Keratinocyte (primary cell): ENCODE measurements around the gene IFNW1.

Experiments
- EZH2 ChIP-seq: IDR thresholded peaks from one replicate; pipeline ENCODE4 v1.6.1; 2012; ENCODE audit warnings: inconsistent platforms, mild to moderate bottlenecking, low read length, moderate library complexity
- TF ChIP-seq, protein P1 (sequence below), 3 experiments: IDR thresholded peaks in 1 of 3; conservative IDR thresholded peaks in 1 of 3; optimal IDR thresholded peaks in 1 of 3; 2 replicates in 2 of 3; 3 replicates in 1 of 3; pipeline versions ENCODE3 to v1.5.1; 2011; ENCODE audit warnings: low read length in 3 of 3, mild to moderate bottlenecking in 3 of 3, moderate library complexity in 2 of 3, control low read depth in 1 of 3, inconsistent platforms in 1 of 3; ENCODE audit not compliant: insufficient read depth in 2 of 3; ENCODE audit errors: extremely low read depth in 1 of 3

DNA sequence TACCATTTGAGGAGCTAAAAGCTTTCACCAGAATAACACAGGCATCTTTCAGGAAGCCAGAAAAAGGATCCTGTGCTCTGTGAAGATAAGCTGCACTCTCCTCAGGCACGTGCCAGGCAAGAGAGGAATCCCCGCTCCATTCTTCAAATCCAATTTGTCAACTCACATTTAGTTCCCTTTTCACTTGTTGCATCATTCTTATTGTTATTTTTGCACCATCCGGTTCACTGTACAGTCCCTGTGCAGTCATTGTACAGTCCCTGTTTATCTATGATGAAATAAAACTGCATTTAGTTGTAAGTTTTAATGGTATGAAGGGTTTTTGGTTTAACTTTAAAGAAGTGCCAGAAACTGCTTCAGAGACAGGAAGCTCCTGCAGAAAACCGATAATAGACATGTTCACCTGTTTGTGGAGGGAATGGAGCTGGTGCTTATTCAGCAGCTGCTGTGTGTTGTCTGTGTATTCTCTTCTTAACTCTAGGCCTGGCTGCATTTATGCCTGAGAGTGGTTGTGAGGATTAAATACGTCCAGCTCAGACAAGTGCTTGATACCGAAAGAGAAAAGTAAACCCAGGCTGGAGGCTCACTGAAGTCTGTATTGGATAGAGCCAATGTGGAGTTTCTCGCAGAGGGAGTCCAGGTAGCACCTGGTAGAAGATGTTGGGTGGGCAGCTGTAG is 22.4 kb downstream of the IFNW1 start:
- TF ChIP-seq, protein P1, sequence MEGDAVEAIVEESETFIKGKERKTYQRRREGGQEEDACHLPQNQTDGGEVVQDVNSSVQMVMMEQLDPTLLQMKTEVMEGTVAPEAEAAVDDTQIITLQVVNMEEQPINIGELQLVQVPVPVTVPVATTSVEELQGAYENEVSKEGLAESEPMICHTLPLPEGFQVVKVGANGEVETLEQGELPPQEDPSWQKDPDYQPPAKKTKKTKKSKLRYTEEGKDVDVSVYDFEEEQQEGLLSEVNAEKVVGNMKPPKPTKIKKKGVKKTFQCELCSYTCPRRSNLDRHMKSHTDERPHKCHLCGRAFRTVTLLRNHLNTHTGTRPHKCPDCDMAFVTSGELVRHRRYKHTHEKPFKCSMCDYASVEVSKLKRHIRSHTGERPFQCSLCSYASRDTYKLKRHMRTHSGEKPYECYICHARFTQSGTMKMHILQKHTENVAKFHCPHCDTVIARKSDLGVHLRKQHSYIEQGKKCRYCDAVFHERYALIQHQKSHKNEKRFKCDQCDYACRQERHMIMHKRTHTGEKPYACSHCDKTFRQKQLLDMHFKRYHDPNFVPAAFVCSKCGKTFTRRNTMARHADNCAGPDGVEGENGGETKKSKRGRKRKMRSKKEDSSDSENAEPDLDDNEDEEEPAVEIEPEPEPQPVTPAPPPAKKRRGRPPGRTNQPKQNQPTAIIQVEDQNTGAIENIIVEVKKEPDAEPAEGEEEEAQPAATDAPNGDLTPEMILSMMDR (optimal IDR thresholded peaks at IDR 0.05 in 1 of 3, IDR thresholded peaks at IDR 0.05 in 1 of 3, conservative IDR thresholded peaks at IDR 0.05 in 1 of 3; ENCODE audit: extremely low read depth in 1 of 3, insufficient read depth in 2 of 3, low read length in 3 of 3): no peak
- no peak for TF ChIP-seq EZH2
